ENCODE results near the gene KLF6. TPM values are rescaled to one million over a fixed set of nuclear protein-coding genes. Genes with fewer than 3 reads are reported as not detected.

Gene KLF6
- total and polyA plus RNA-seq, 2 of the 4 experiments (the other 2 are of a cell fraction): 69.0 to 123 TPM

GRCh38 chr10:3779158-3779741 lies 5.8 kb downstream of the KLF6 start (continued):
- TF ChIP-seq MAZ (IDR thresholded peaks at IDR 0.05; ENCODE audit: borderline replicate concordance, low read depth, low read length): no peak

GRCh38 chr10:3778692-3779157 lies 6.3 kb downstream of the KLF6 start:
- ChIA-PET CTCF (no interaction called here), POLR2A (ENCODE audit: unreplicated experiment) (interaction anchor here (0.6 to 0.9 kb wide), 2 partner anchors 31 to 52 kb away, joined by 3 read pairs; no protein-coding TSS in a partner anchor)
- no peak overlapping the region for H3K14ac ChIP-seq (replicated peaks; ENCODE audit: low read depth, low read length)
- in situ Hi-C loops (cut with MboI; ENCODE audit: low sequenced_read_pairs): loop anchor here (10.0 kb wide), 4 partner anchors 314 to 584 kb away; no protein-coding TSS in a partner anchor
- H3K79me1 ChIP-seq (ENCODE audit: low read depth in 1 of 2, low read length in 2 of 2): peaks cover 0 to 51% of the 10 kb centered on the region in 2 experiments; a peak in 2 of 4 replicates
- no peak overlapping the region for H3K56ac ChIP-seq (ENCODE audit: extremely low read depth, insufficient read depth, low read length)
- peaks cover 85% of the 10 kb centered on the region for H4K20me1 ChIP-seq (ENCODE audit: insufficient read depth, low read length)
- H3K23ac ChIP-seq (ENCODE audit: low read depth, low read length): peak overlapping the region; percentile 30; the same call in 1 of the 2 replicates
- dilution Hi-C loops (cut with HindIII; ENCODE audit: low sequenced_read_pairs, unreplicated experiment): no loop called here
- H2AFZ ChIP-seq (replicated peaks; ENCODE audit: low read length, poor library complexity): no peak overlapping the region
- H3K18ac ChIP-seq (ENCODE audit: low read depth, low read length): no peak overlapping the region
- peak overlapping the region; percentile 4 for H2BK5ac ChIP-seq (ENCODE audit: low read depth, low read length, poor library complexity, severe bottlenecking)
- H3K4me1 ChIP-seq (ENCODE audit: control insufficient read depth, insufficient read depth, low read length): peaks cover 32% of the 10 kb centered on the region
- H4K8ac ChIP-seq (ENCODE audit: low read depth in 2 of 2, low read length in 2 of 2): no peak overlapping the region
- DNase-seq (peak; percentile 12), ATAC-seq (ENCODE audit: low read depth) (no peak)
- intact Hi-C loops (cut with micrococcal nuclease): loop anchor here (5.0 kb wide), 2 partner anchors 156 to 241 kb away; no protein-coding TSS in a partner anchor
- no peak overlapping the region for H3K4me3 ChIP-seq (ENCODE audit: insufficient read depth, low read depth, low read length)
- no peak overlapping the region for H3K4ac ChIP-seq (ENCODE audit: low read depth, low read length)
- H3K4me2 ChIP-seq (ENCODE audit: low read depth, low read length): peak overlapping the region; percentile 6; the same call in 1 of the 2 replicates
- H2AK9ac ChIP-seq (replicated peaks; ENCODE audit: low read depth, low read length, poor library complexity): no peak overlapping the region
- H3K9me1 ChIP-seq (ENCODE audit: insufficient read depth, low read length): peaks cover 19% of the 10 kb centered on the region
- BruUV-seq (replicated peaks): no TSS peak
- H2BK20ac ChIP-seq (ENCODE audit: low read depth, low read length): no peak overlapping the region
- H3K27ac ChIP-seq (ENCODE audit: insufficient read depth, low read length): peak overlapping the region; percentile 22; the same call in 1 of the 2 replicates
- no peak overlapping the region for H2BK120ac ChIP-seq (ENCODE audit: low read depth, low read length)
- H3K9ac ChIP-seq (ENCODE audit: low read depth, low read length): no peak overlapping the region; the same call in 1 of the 2 replicates
- H4K91ac ChIP-seq (ENCODE audit: insufficient read depth, low read depth, low read length): no peak overlapping the region
- no peak overlapping the region for H4K5ac ChIP-seq (ENCODE audit: low read depth, low read length)
- H2AK5ac ChIP-seq (ENCODE audit: low read depth, low read length): peak overlapping the region; percentile 13; the same call in 1 of the 2 replicates
- H3K36me3 ChIP-seq (ENCODE audit: control insufficient read depth, insufficient read depth, low read length): peaks cover 56% of the 10 kb centered on the region
- H3K9me3 ChIP-seq (ENCODE audit: control insufficient read depth, insufficient read depth, low read length): no peaks in the 10 kb centered on the region
- no peaks in the 10 kb centered on the region for H3K27me3 ChIP-seq (ENCODE audit: control insufficient read depth, insufficient read depth, low read length)
- no peak overlapping the region for H2BK15ac ChIP-seq (ENCODE audit: low read depth, low read length)
- no CpG with 5 or more reads among the region's 3 CpGs for WGBS, 2 experiments (ENCODE audit: extremely low coverage in 2 of 2, insufficient read length in 1 of 2)
- TF ChIP-seq USF2 (IDR thresholded peaks at IDR 0.05; ENCODE audit: low read depth, low read length) (no peak), FOS (IDR thresholded peaks at IDR 0.05; ENCODE audit: low read depth, low read length) (no peak), ELK1 (IDR thresholded peaks at IDR 0.05; ENCODE audit: borderline replicate concordance, low read depth, low read length) (no peak), BHLHE40 (IDR thresholded peaks at IDR 0.05; ENCODE audit: low read depth, low read length) (no peak), MXI1 (IDR thresholded peaks at IDR 0.05; ENCODE audit: borderline replicate concordance, low read depth, low read length) (no peak), NFE2L2 (IDR thresholded peaks at IDR 0.05; ENCODE audit: low read depth, low read length) (no peak), RFX5 (IDR thresholded peaks at IDR 0.05; ENCODE audit: low read depth, low read length) (no peak), POLR2A (IDR thresholded peaks at IDR 0.05; ENCODE audit: low read depth, low read length) (no peak), RAD21 (IDR thresholded peaks at IDR 0.05; ENCODE audit: low read length) (no peak), MAZ (IDR thresholded peaks at IDR 0.05; ENCODE audit: borderline replicate concordance, low read depth, low read length) (no peak), CHD1 (IDR thresholded peaks at IDR 0.05; ENCODE audit: low read depth, low read length) (no peak; the same call in 1 of the 2 replicates), CEBPB (IDR thresholded peaks at IDR 0.05; ENCODE audit: low read depth, low read length) (no peak), SMC3 (IDR thresholded peaks at IDR 0.05; ENCODE audit: low read depth, low read length) (no peak), RCOR1 (IDR thresholded peaks at IDR 0.05; ENCODE audit: insufficient replicate concordance, low read length) (no peak)
